ENCODE results near the gene SMIM5. TPM values are rescaled to one million over a fixed set of nuclear protein-coding genes. Genes with fewer than 3 reads are reported as not detected.
A peak's percentile ranks its signal among the peaks of the same experiment; 100 is the strongest.

SMIM5 gene
- total and polyA plus RNA-seq, 2 of the 13 experiments (the other 11 are each of a cell fraction or from before 2014, with no cell fraction given), result not detected

DNA sequence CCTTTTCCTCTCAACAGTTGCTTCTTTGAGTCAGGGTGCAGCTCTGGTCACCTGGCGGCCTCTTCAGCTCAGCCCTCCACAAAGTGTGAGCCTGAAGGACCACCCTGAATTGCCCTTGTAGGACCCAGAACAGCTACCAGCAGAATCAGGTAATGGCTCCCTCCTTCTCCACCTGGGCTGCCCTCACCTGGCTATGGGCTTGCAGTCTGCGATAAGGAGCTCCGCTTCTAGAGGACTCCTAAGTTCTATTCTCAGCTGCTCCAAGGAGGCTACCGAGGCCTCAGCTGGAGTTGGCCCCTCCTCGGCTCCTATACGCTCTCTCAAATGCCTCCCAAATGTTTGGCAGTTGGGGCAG lies 13.4 kb downstream of the SMIM5 start (continued):
- TF ChIP-seq CCAR2 (optimal IDR thresholded peaks at IDR 0.05; ENCODE audit: low read depth, low read length), result no peak
- TF ChIP-seq ZNF234 (CRISPR knock-in tag; conservative IDR thresholded peaks at IDR 0.05), result no peak
- TF ChIP-seq RNF2 (conservative IDR thresholded peaks at IDR 0.05; ENCODE audit: low read depth), result no peak
- TF ChIP-seq, protein P1, sequence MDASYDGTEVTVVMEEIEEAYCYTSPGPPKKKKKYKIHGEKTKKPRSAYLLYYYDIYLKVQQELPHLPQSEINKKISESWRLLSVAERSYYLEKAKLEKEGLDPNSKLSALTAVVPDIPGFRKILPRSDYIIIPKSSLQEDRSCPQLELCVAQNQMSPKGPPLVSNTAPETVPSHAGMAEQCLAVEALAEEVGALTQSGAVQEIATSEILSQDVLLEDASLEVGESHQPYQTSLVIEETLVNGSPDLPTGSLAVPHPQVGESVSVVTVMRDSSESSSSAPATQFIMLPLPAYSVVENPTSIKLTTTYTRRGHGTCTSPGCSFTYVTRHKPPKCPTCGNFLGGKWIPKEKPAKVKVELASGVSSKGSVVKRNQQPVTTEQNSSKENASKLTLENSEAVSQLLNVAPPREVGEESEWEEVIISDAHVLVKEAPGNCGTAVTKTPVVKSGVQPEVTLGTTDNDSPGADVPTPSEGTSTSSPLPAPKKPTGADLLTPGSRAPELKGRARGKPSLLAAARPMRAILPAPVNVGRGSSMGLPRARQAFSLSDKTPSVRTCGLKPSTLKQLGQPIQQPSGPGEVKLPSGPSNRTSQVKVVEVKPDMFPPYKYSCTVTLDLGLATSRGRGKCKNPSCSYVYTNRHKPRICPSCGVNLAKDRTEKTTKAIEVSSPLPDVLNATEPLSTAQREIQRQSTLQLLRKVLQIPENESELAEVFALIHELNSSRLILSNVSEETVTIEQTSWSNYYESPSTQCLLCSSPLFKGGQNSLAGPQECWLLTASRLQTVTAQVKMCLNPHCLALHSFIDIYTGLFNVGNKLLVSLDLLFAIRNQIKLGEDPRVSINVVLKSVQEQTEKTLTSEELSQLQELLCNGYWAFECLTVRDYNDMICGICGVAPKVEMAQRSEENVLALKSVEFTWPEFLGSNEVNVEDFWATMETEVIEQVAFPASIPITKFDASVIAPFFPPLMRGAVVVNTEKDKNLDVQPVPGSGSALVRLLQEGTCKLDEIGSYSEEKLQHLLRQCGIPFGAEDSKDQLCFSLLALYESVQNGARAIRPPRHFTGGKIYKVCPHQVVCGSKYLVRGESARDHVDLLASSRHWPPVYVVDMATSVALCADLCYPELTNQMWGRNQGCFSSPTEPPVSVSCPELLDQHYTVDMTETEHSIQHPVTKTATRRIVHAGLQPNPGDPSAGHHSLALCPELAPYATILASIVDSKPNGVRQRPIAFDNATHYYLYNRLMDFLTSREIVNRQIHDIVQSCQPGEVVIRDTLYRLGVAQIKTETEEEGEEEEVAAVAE (CRISPR knock-in tag; IDR thresholded peaks at IDR 0.05; ENCODE audit: borderline replicate concordance), result no peak
- TF ChIP-seq, protein P2, sequence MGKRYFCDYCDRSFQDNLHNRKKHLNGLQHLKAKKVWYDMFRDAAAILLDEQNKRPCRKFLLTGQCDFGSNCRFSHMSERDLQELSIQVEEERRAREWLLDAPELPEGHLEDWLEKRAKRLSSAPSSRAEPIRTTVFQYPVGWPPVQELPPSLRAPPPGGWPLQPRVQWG (CRISPR knock-in tag; IDR thresholded peaks at IDR 0.05; ENCODE audit: borderline replicate concordance, low read depth), result no peak
- no peak for TF ChIP-seq GABPA (IDR thresholded peaks at IDR 0.05; ENCODE audit: low read depth, low read length)
- no peak for TF ChIP-seq GABPA (CRISPR knock-in tag; IDR thresholded peaks at IDR 0.05; ENCODE audit: low read depth)
- TF ChIP-seq, protein P3, sequence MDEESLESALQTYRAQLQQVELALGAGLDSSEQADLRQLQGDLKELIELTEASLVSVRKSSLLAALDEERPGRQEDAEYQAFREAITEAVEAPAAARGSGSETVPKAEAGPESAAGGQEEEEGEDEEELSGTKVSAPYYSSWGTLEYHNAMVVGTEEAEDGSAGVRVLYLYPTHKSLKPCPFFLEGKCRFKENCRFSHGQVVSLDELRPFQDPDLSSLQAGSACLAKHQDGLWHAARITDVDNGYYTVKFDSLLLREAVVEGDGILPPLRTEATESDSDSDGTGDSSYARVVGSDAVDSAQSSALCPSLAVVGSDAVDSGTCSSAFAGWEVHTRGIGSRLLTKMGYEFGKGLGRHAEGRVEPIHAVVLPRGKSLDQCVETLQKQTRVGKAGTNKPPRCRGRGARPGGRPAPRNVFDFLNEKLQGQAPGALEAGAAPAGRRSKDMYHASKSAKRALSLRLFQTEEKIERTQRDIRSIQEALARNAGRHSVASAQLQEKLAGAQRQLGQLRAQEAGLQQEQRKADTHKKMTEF (CRISPR knock-in tag; IDR thresholded peaks at IDR 0.05), result no peak
- peak; percentile 44; the same call in 1 of the 2 replicates for TF ChIP-seq ZNF253 (CRISPR knock-in tag; IDR thresholded peaks at IDR 0.05; ENCODE audit: borderline replicate concordance)
- 0 out of 2 replicates have a peak, but pooled peaks have one; percentile 55 for TF ChIP-seq EED (CRISPR knock-in tag; IDR thresholded peaks at IDR 0.05)
- TF ChIP-seq ZNF326 (CRISPR knock-in tag; IDR thresholded peaks at IDR 0.05; ENCODE audit: borderline replicate concordance), result no peak
- no peak for TF ChIP-seq ZNF263 (CRISPR knock-in tag; IDR thresholded peaks at IDR 0.05)
- no peak for TF ChIP-seq TAF1 (CRISPR knock-in tag; IDR thresholded peaks at IDR 0.05)
- TF ChIP-seq ZNF720 (CRISPR knock-in tag; IDR thresholded peaks at IDR 0.05), result no peak
- TF ChIP-seq, protein P4, sequence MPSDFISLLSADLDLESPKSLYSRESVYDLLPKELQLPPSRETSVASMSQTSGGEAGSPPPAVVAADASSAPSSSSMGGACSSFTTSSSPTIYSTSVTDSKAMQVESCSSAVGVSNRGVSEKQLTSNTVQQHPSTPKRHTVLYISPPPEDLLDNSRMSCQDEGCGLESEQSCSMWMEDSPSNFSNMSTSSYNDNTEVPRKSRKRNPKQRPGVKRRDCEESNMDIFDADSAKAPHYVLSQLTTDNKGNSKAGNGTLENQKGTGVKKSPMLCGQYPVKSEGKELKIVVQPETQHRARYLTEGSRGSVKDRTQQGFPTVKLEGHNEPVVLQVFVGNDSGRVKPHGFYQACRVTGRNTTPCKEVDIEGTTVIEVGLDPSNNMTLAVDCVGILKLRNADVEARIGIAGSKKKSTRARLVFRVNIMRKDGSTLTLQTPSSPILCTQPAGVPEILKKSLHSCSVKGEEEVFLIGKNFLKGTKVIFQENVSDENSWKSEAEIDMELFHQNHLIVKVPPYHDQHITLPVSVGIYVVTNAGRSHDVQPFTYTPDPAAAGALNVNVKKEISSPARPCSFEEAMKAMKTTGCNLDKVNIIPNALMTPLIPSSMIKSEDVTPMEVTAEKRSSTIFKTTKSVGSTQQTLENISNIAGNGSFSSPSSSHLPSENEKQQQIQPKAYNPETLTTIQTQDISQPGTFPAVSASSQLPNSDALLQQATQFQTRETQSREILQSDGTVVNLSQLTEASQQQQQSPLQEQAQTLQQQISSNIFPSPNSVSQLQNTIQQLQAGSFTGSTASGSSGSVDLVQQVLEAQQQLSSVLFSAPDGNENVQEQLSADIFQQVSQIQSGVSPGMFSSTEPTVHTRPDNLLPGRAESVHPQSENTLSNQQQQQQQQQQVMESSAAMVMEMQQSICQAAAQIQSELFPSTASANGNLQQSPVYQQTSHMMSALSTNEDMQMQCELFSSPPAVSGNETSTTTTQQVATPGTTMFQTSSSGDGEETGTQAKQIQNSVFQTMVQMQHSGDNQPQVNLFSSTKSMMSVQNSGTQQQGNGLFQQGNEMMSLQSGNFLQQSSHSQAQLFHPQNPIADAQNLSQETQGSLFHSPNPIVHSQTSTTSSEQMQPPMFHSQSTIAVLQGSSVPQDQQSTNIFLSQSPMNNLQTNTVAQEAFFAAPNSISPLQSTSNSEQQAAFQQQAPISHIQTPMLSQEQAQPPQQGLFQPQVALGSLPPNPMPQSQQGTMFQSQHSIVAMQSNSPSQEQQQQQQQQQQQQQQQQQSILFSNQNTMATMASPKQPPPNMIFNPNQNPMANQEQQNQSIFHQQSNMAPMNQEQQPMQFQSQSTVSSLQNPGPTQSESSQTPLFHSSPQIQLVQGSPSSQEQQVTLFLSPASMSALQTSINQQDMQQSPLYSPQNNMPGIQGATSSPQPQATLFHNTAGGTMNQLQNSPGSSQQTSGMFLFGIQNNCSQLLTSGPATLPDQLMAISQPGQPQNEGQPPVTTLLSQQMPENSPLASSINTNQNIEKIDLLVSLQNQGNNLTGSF (CRISPR knock-in tag; IDR thresholded peaks at IDR 0.05), result no peak
- TF ChIP-seq ZNF891 (CRISPR knock-in tag; IDR thresholded peaks at IDR 0.05), result no peak
- TF ChIP-seq CREB1 (IDR thresholded peaks at IDR 0.05), result no peak
- TF ChIP-seq CREB1 (CRISPR knock-in tag; IDR thresholded peaks at IDR 0.05), result peak; percentile 50; the same call in 1 of the 2 replicates
- TF ChIP-seq ERF (CRISPR knock-in tag; IDR thresholded peaks at IDR 0.05), result no peak
- no peak for TF ChIP-seq ZFP1 (CRISPR knock-in tag; IDR thresholded peaks at IDR 0.05)
- no peak for TF ChIP-seq ETV6 (CRISPR knock-in tag; conservative IDR thresholded peaks at IDR 0.05)
- TF ChIP-seq SCMH1 (CRISPR knock-in tag; IDR thresholded peaks at IDR 0.05; ENCODE audit: borderline replicate concordance), result no peak

All from HepG2 (cell line).